Activated CD4-positive, CD25-positive, alpha-beta regulatory T cell (primary cell): ENCODE results near the gene DIAPH2.

Source experiments
- DNase-seq, 4 experiments: peaks; one replicate each; lab custom pipeline; 2025; lab: John Stamatoyannopoulos, UW

Gene DIAPH2

GRCh38 chrX:97479106-97479890 is 794.7 kb downstream of the DIAPH2 start:
- no peak for DNase-seq

GRCh38 chrX:97481228-97481627 is 796.6 kb downstream of the DIAPH2 start:
- DNase-seq: no peak

GRCh38 chrX:97482666-97483300 is 798.1 kb downstream of the DIAPH2 start:
- no peak for DNase-seq

GRCh38 chrX:97490656-97491055 is 806.0 kb downstream of the DIAPH2 start:
- no peak for DNase-seq

- DNase-seq: no peak
Measured at GRCh38 chrX:97494756-97495372, 810.2 kb downstream of the DIAPH2 start.

- DNase-seq: no peak
Measured at GRCh38 chrX:97498093-97498492, 813.5 kb downstream of the DIAPH2 start.

GRCh38 chrX:97504431-97504830 is 819.8 kb downstream of the DIAPH2 start:
- DNase-seq: no peak

GRCh38 chrX:97517763-97518162 is 833.1 kb downstream of the DIAPH2 start:
- DNase-seq: no peak

GRCh38 chrX:97522307-97522706 is 837.7 kb downstream of the DIAPH2 start:
- no peak for DNase-seq

GRCh38 chrX:97524340-97524739 is 839.7 kb downstream of the DIAPH2 start:
- no peak for DNase-seq

GRCh38 chrX:97524997-97525396 is 840.4 kb downstream of the DIAPH2 start:
- no peak for DNase-seq

GRCh38 chrX:97525981-97526380 is 841.3 kb downstream of the DIAPH2 start:
- no peak for DNase-seq

- DNase-seq: no peak
Measured at GRCh38 chrX:97527725-97528124, 843.1 kb downstream of the DIAPH2 start.

GRCh38 chrX:97529536-97530200 is 845.0 kb downstream of the DIAPH2 start:
- DNase-seq: no peak

GRCh38 chrX:97531825-97532224 is 847.2 kb downstream of the DIAPH2 start:
- DNase-seq: no peak

- no peak for DNase-seq
Measured at GRCh38 chrX:97538745-97539144, 854.1 kb downstream of the DIAPH2 start.

GRCh38 chrX:97539970-97540519 is 855.4 kb downstream of the DIAPH2 start:
- DNase-seq: no peak

- DNase-seq: no peak
Measured at GRCh38 chrX:97547877-97548578, 863.4 kb downstream of the DIAPH2 start.

- no peak for DNase-seq
Measured at GRCh38 chrX:97551821-97552220, 867.2 kb downstream of the DIAPH2 start.

GRCh38 chrX:97553833-97554232 is 869.2 kb downstream of the DIAPH2 start:
- DNase-seq: no peak

GRCh38 chrX:97556359-97556758 is 871.7 kb downstream of the DIAPH2 start:
- DNase-seq: no peak
